ENCODE measurements around the gene NRN1L.
"Not testable (repeated sequence)": the region's sequence is repeated elsewhere in the genome, so short reads cannot be mapped to it uniquely, and the experiment has no call there.

The NRN1L gene

DNA sequence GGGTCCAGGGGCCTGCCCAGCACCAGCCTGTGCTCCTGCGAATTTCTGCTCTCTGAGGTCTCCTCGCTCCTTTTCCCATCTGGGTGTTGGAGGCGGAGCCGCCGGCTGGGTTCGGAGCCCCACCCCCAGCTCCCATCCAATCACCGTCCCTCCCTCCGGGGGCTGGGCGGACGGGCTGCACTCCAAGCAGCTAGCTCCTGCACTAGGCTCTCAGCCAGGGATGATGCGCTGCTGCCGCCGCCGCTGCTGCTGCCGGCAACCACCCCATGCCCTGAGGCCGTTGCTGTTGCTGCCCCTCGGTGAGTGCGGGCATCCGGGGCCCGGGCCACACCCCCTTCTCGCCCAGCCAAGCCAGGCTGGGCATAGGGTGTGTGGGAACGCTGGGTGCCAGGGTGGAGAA is at the start of gene NRN1L:
TSS of gene NRN1L (plus strand) at position 202 of the 400 bp plus-strand sequence. CDS start at position 221, 19 bp downstream.
- DNase-seq (ENCODE audit: low spot score) = peak; percentile 99

DNA sequence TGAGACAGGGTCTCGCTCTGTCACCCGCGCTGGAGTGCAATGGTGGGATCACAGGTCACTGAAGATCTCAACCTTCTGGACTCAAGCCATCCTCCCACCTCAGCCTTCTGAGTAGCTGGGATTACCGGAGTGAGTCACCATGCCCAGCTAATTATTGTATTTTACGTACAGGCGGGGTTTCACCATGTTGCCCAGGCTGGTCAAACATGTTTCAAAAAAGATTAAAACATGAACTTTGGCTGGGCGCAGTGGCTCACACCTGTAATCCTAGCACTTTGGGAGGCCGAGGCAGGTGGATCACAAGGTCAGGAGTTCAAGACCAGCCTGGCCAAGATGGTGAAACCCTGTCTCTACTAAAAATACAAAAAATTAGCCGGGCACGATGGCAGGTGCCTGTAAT is 47.5 kb upstream of the NRN1L start:
- DNase-seq (ENCODE audit: low spot score) = not testable (repeated sequence)

DNA sequence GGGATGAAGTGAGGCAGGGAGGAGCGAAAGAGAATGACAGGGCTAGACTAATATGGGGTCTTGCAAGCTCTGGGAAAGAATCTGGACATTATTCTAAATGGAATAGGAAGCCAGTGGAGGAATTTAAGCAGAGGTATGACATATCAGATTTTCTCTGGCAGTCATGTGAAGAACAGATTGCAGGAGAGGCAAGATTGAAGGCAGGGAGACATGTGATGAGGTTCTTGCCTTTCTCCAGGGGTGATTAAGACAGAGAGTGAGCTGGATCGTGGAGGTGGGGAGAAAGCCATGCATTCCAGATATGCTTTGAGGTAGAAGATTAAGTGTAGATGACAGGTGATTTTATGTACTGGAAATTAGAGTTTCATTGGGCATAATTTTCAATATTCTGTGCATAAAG is 46.9 kb upstream of the NRN1L start:
- no peak for DNase-seq (ENCODE audit: low spot score)

DNA sequence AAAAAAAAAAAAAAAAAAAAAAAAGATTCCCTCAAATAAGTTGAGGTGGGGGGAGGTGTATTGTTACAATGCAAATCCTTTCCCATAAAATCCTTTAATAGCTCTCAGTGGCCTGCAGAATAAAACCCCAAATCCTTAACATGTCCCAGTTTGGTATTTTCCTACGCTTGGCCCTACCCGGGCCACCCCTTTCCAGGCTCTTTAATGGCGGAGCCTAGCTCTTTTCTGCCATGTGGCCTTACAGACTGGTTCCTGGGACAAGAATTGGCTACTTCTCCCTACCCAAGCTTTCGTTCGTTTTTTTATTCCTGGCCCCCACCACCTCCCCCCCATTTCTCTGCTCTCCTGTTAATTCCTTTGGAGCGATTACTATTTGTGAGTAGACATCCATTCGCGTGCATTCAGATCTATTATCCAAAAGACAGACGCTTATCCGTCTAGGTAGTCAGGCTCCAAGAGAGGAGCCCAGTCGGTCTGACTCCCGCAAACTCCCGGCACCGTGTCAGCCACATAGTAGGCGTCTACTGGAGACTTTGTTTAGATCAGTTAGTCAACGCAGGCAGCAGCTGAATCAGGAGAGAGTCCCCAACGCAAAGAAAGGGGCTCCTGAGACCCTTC is 43.4 kb upstream of the NRN1L start:
- DNase-seq (ENCODE audit: low spot score) = no peak

DNA sequence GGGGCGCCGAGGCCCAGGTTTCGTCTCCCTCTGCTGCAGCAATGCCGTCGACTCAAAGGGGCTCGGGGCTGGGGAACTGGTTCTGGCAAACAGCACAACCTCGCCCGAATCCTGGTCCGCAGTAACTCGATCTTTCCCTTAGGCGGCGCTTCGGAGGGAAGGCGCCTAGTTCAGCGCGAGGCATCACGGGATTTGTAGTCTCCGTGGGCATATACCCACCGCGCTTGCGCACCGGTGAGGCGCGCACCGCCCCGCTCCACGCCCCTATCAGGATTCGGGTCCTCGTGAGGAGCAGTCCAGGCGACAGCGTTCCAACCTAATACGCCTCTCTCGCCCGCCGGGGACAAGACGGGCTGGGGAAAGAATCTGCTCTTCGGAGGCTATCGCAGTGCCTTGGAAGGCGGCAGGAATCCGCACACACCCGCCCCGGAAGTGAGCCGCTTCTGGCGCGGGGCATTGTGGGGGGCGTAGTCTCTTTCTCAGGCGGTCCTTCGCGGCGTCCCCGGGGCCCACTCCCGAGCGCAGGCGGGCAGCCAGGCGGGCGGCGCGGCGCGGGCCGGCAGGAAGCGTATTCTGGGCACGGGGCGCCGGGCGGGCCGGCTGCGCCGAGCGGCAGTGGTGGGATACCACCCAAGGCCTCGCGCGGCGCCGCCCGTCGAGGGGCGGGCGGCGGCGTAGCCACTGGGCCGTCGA is 42.7 kb upstream of the NRN1L start, which contains the start of gene THAP11:
TSS of gene THAP11 (plus strand) at position 505 of the 693 bp plus-strand sequence. CDS start 235 bp downstream, outside the sequence.
- peak; percentile 86 for DNase-seq (ENCODE audit: low spot score)

DNA sequence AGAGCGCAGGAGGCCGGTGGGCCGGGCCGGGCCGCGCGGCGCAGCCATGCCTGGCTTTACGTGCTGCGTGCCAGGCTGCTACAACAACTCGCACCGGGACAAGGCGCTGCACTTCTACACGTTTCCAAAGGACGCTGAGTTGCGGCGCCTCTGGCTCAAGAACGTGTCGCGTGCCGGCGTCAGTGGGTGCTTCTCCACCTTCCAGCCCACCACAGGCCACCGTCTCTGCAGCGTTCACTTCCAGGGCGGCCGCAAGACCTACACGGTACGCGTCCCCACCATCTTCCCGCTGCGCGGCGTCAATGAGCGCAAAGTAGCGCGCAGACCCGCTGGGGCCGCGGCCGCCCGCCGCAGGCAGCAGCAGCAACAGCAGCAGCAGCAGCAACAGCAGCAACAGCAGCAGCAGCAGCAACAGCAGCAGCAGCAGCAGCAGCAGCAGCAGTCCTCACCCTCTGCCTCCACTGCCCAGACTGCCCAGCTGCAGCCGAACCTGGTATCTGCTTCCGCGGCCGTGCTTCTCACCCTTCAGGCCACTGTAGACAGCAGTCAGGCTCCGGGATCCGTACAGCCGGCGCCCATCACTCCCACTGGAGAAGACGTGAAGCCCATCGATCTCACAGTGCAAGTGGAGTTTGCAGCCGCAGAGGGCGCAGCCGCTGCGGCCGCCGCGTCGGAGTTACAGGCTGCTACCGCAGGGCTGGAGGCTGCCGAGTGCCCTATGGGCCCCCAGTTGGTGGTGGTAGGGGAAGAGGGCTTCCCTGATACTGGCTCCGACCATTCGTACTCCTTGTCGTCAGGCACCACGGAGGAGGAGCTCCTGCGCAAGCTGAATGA is 42.0 kb upstream of the NRN1L start:
- DNase-seq (ENCODE audit: low spot score) = peak; percentile 56

DNA sequence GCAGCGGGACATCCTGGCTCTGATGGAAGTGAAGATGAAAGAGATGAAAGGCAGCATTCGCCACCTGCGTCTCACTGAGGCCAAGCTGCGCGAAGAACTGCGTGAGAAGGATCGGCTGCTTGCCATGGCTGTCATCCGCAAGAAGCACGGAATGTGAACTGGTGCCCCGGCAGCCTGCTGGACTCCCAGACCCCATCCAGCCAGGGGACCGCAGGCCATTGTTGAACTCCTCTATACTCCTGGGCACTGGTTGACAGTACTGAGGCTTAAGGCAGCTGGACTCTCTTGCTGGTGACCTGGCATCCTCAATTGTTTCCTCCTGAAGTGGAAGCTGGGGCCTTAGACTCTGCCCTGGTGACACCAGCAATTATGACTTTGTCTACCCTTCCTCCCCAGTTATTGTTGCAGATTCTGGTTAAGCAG is 41.3 kb upstream of the NRN1L start:
- DNase-seq (ENCODE audit: low spot score) = no peak

DNA sequence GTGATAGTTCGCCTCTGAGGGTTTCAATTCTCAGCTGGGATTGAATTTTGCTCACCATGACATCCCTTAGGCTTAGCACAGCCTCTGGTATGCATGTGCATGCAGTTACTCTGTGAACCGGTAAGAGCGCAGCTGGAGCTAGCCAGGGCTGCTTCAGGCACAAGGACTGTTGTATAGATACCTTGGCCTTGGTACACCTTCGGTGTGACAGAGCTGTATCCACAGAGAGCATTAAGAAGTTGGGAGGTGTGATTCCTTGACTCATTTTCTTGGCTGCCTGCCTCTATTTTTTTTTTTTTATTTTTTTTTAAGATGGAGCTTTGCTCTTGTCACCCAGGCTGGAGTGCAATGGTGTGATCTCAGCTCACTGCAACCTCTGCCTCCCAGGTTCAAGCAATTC is 40.2 kb upstream of the NRN1L start:
- DNase-seq (ENCODE audit: low spot score) = no peak

DNA sequence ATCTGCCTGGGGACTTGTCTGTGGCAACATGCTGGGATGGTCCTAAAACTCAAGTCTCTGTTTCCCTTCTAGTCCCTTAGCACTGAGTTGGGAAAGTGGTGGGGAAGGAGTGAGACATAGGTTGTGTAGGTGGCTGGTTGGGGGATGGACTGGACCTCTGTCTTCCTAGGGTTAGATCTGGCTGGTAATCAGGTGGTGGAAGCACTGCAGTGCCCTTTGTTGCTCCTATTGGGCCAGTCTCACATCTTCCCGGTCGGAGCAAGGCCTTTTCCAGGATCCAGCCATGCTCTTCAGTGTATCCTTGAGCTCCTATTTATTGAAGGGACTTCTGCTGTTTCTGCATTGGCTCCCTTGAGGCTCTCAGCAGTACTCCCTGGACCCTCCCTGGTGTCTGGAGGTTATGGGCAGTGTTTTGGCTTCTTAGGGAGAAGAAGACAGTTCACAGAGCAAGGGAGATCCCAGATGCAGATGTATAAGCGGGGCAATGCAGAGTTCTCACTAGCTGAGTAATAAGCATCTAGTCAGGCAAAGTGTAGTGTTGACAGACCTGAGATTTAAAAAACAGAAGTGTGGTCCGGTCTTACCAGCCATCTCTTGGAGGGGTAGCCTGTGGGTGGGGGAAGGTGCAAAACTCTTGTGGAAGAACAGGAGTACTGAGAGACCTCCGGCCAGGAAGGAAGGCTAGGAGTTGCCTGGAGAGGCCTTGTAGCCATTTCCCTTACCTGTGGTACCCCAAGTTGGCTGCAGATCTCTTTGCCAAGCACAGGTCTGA is 39.2 kb upstream of the NRN1L start:
- no peak for DNase-seq (ENCODE audit: low spot score)

DNA sequence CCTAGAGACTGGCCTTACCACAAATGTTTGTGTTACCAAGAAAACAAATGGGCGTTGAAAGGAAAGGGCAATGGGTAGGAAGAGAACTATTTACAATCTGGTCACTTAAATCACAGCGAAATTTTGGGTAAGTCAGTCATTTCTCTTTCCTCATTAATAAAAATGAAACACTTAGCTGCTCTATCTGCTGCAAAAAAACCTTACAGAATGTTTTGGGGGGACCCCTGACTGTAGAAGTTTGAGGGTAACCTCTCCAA is 38.7 kb upstream of the NRN1L start:
- DNase-seq (ENCODE audit: low spot score) = no peak

DNA sequence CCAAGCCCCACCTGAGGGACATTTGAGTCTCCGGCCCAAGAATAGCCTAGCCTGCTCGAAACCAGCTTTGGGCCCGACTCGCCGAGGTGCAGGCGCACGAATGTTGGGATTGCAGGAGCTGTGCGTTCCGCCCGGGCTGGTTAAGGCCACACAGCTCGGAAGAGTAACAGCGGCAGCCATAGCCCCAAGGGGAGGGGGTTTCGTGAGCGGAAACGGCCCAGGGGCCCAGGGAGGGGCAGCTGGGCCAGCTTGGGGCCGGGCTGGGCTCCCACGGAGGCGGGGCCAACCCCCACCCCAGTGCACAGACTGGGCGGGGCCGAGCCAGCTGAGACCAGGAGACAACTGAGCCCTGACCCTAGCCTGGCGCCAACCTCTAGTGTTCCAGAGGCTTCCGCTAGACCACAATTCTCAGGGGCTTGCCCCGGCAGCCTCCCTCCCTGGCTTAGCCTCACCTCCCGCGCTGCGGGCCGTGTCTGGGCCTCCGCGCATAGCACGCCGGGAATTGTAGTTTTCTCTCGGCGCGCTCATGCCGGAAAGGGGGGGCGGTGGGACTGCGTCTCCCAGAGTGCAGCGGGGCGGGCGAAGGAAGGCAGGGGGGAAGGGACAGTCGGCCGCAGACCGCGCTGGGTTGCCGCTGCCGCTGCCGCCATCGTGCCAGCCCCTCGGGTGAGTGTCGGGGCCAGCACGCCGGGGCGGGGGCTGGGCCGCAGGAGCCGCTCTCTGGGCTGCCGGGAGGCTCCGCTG is 38.2 kb upstream of the NRN1L start, which contains the start of gene NUTF2:
TSS of gene NUTF2 (plus strand) at position 614 of the 744 bp plus-strand sequence. CDS start 18,198 bp downstream, outside the sequence.
- DNase-seq (ENCODE audit: low spot score) = peak; percentile 91

DNA sequence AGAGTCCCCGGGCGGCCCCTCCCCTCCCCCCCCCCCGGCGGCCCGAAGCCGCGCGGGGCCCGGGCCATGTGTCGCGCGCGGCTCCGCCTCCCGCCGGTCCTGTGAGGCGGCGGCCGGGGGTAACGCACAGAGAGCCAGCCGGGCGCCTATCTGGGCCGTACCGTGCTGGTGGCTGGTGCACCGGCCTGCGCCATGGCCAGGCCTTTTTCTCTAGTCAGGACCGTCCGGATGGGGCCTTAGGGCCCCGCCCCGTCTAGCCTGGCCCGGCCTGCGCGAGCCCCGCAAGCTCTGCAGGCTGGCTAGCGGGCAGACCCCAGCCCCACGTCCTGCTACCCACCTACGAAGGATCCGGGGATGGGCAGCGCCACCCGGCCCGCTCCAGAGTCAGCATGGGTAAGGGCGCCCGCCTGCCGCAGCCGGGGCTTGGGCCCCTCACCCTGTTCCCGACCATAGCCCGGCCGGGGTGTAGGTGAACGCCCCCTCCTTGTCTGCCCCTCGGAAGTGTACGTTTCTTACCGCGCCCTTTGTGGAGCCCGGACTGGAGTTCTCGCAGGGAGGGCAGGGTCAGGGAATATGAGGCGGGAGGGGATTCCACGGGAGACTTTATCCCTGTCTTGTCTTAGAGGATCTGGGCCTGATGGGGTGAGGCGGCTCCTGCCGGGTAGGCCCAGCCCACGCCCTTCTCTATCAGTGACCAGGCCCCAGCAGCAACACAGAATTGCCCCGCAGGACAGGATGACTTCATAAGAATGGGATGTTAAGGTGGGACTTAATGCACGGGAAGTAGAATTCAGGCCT is 37.4 kb upstream of the NRN1L start, which contains the start of gene CENPT:
TSS of gene CENPT (minus strand) at position 630 of the 798 bp plus-strand sequence. CDS start 13,834 bp downstream, outside the sequence.
- peak; percentile 49 for DNase-seq (ENCODE audit: low spot score)

DNA sequence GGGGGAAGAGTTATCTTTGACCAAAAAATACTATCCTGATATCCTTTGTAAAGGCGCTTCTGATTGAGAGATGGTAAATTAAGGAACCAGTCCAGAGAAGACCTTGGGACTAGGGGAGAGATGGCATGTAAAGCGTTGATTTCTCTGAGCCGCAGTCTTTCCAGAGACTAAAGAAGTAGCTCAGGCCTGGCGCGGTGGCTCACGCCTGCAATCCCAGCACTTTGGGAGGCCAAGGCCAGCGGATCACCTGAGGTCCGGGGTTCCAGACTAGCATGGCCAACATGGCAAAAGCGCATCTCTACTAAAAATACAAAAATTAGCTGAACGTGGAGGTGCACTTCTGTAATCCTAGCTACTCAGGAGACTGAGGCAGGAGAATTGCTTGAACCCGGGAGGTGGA is 36.6 kb upstream of the NRN1L start:
- DNase-seq (ENCODE audit: low spot score) = no peak

DNA sequence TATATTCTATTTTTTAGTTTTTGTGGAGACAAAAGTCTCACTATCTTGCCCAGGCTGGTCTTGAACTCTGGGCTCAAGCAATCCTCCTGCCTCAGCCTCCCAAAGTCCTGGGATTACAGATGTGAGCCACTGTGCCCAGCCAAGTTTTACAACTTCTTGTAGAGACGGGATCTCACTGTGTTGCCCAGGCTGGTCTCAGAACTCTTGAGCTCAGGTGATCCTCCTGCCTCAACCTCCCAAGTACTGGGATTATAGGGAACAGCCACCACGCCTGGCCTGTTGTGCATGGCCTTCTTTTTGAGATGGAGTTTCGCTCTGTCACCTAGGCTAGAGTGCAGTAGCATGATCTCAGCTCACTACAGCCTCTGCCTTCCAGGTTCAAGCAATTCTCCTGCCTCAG is 31.0 kb upstream of the NRN1L start:
- no peak for DNase-seq (ENCODE audit: low spot score)

DNA sequence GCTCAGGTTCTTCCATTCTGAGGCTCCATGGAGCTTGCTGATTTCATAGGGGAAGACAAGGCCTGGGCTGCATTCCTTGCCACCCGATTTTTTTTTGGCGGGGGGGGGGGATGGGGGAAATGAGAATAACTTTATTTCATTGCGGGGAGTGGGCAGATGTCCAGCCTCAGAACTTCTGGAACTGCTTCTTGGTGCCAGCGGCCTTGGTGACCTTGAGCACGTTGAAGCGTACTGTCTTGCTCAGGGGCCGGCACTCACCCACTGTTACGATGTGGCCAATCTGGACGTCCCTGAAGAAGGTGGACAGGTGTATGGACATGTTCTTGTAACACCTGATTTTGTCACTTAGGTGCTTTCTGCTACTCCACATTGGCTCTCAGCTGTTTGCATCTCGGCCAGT is 28.9 kb upstream of the NRN1L start:
- no peak for DNase-seq (ENCODE audit: low spot score)

DNA sequence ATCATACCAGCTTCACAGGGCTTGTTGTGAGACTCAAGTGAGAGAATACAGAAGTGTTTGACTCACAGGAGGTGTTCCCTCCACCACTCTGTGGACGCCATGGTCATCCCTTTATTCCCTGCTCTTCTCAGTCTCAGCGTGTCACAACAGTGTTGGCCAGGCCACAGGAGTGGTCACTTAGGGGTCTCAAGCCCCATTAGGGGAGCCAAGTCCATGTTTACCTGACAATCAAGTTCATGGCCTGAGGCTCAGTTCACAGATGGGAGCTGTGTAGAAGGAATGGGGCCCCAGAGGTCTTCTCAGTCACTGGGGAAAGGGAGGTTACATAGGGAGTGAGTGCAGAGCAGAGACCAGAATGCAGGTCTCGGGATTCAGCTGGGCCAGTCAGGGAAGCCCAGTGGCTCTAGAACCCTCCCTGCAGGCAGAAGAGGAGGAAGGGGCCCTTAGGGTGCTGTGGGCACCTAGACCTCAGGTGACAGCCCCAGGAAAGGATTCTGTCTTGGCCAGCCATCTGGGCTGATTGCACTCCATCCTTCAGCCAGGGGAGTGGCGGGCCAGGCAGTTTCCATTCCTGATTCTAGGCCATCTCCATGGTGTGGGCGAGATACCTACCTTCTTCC is 27.6 kb upstream of the NRN1L start:
- no peak for DNase-seq (ENCODE audit: low spot score)

DNA sequence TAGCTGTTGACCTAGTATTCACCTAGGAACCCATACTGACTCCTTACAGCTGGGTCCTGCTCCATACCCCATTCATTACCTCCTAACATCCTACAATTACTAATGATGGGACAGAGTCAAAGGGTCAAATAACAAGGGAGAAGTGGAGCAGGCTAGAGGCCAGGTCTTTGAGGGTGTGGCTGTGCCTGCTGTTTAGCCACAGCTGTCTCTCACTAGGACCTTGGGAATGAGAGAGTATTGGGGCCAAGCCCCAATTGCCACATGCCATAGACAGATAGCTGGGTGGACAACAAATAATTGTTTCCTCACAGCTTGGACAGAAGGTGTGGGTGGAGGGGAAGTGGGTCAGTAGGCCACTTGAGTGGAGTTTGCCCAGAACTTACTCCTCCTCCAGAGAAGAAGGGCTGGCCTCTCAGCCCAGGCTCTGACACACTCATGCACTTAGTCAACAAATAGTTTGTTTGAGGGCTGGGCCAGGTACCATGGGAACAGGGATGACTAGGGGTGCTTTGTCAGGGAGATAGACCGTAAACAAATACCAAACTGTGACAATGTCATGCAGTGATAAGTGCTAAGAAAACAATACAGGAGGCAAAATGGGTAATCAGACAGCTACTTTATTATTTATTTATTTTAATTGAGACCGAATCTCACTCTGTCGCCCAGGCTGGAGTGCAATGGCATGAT is 27.0 kb upstream of the NRN1L start:
- DNase-seq (ENCODE audit: low spot score) = peak; percentile 60

DNA sequence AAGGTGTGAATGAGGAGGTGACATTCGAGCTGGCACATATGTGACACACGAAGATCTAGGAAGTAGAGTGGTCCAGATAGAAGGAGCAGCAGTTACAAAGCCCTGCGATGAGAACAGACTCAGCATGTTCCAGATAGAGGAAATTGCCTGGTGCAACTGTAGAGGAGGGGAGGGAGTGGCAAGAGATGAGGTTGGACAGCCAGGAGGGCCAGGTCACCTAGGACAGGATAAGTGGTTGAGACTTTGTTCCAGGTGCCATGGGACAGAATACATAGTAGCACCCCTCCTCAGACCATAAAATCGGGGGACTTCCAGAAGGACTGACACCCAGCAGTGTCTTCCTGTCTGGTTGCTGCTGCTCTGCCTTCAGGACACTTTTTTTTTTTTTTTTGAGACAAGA is 26.2 kb upstream of the NRN1L start:
- DNase-seq (ENCODE audit: low spot score) = no peak
